Measurements from ENCODE around the gene CDC42BPB.

CDC42BPB gene

GRCh38 chr14:102971836-102972606 lies 85.3 kb downstream of the CDC42BPB start:
- TF ChIP-seq MYC (IDR thresholded peaks at IDR 0.05; ENCODE audit: low read depth, low read length), result no peak
- TF ChIP-seq CTCF (IDR thresholded peaks at IDR 0.05; ENCODE audit: low read depth, low read length), result no peak
- TF ChIP-seq POLR2A (IDR thresholded peaks at IDR 0.05; ENCODE audit: extremely low read depth, insufficient read length), result no peak
- TF ChIP-seq, protein P1, sequence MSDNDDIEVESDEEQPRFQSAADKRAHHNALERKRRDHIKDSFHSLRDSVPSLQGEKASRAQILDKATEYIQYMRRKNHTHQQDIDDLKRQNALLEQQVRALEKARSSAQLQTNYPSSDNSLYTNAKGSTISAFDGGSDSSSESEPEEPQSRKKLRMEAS (IDR thresholded peaks at IDR 0.05; ENCODE audit: low read depth, low read length), result no peak
- DNase-seq (ENCODE audit: low read depth), result no peak

GRCh38 chr14:102971314-102971713 lies 86.0 kb downstream of the CDC42BPB start:
- DNase-seq (ENCODE audit: low read depth), result no peak
- no peak overlapping the region for H3K4me3 ChIP-seq (ENCODE audit: low read depth, low read length)
- TF ChIP-seq POLR2A (IDR thresholded peaks at IDR 0.05; ENCODE audit: extremely low read depth, insufficient read length), result no peak
- TF ChIP-seq MYC (IDR thresholded peaks at IDR 0.05; ENCODE audit: low read depth, low read length), result no peak
- TF ChIP-seq CTCF (IDR thresholded peaks at IDR 0.05; ENCODE audit: low read depth, low read length), result no peak
- TF ChIP-seq, protein P1 (IDR thresholded peaks at IDR 0.05; ENCODE audit: low read depth, low read length), result no peak

More at GRCh38 chr14:102971836-102972606, 85.3 kb downstream of the CDC42BPB start:
- H3K4me3 ChIP-seq (ENCODE audit: low read depth, low read length), result no peak overlapping the region

- no peak for DNase-seq (ENCODE audit: low read depth)
- H3K4me3 ChIP-seq (ENCODE audit: low read depth, low read length), result no peak overlapping the region
- TF ChIP-seq CTCF (IDR thresholded peaks at IDR 0.05; ENCODE audit: low read depth, low read length), result no peak
Observed at GRCh38 chr14:102970496-102970895, 86.9 kb downstream of the CDC42BPB start.

DNA sequence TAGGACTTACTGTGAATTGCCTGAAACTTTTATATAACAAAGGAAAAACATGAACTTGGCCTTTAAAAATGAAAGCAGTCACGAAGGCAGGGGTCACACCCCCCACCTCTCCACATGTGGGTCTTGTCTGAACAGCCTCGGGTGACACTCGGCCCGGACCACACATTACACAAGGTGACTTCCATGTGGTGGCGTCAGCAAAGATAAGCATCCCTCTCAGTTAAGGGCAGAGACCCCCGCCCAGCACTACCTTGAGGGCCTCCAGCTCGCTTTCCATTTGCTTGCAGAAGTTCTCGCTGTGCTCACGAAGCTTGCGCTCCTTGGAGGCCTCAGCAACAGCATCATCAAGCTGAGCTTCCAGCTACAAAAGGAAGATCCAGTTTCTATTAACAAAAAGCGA lies 87.4 kb downstream of the CDC42BPB start:
- H3K4me3 ChIP-seq (ENCODE audit: low read depth, low read length), result no peak overlapping the region
- TF ChIP-seq MYC (IDR thresholded peaks at IDR 0.05; ENCODE audit: low read depth, low read length) (no peak), CTCF (IDR thresholded peaks at IDR 0.05; ENCODE audit: low read depth, low read length) (no peak), POLR2A (IDR thresholded peaks at IDR 0.05; ENCODE audit: extremely low read depth, insufficient read length) (no peak)
- TF ChIP-seq, protein P1 (IDR thresholded peaks at IDR 0.05; ENCODE audit: low read depth, low read length), result no peak
- no peak for DNase-seq (ENCODE audit: low read depth)

DNA sequence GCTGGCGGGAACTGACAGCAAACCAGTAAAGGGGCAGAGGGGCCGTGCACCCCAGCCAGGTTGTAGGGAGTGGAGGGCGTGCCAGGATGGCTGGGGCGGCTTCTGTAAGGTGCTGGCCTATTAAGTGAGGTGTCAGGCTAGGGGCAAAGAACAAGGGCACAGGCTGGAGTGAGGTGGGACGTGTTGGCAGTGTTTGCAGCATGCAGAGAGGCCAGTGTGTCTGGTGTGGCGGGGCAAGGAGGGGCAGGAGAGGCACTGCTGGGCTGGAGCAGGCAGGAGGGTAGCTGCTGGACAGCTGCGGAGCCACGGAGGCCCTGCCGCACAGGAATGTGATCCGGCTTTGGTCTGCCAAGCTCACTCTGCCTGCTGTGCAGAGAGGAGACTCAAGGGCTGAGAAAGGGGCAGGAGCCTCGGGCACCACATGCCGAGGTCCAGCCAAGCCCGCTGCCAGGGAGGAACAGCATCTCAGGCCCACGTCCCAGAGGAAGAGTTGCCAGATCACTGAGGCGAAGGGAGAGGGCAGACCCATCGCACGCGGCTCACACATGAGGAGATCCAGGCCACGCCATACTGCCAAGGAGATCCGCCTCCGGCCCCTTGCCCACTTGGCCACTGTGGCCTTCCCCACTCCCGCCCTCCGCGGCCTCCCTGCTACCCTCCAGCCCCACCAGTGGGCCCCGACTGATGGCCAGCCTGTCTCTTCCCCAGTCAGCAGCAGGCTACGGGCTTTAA lies 88.1 kb downstream of the CDC42BPB start:
- TF ChIP-seq, protein P1 (IDR thresholded peaks at IDR 0.05; ENCODE audit: low read depth, low read length), result no peak
- TF ChIP-seq POLR2A (IDR thresholded peaks at IDR 0.05; ENCODE audit: extremely low read depth, insufficient read length) (no peak), MYC (IDR thresholded peaks at IDR 0.05; ENCODE audit: low read depth, low read length) (no peak), CTCF (IDR thresholded peaks at IDR 0.05; ENCODE audit: low read depth, low read length) (no peak)
- DNase-seq (ENCODE audit: low read depth), result no peak
- H3K4me3 ChIP-seq (ENCODE audit: low read depth, low read length), result no peak overlapping the region
